ENCODE data around the gene IRF8. TPM values are rescaled to one million over a fixed set of nuclear protein-coding genes. Genes with fewer than 3 reads are reported as not detected.

Gene IRF8
- polyA plus RNA-seq, 1 of the 3 experiments (the other 2 are of a cell fraction), result not detected

GRCh38 chr16:85917012-85917411, 18.1 kb downstream of the IRF8 start:
- H3F3A ChIP-seq (replicated peaks; ENCODE audit: insufficient read depth), result no peaks in the 10 kb centered on the region
- H3K36me3 ChIP-seq (replicated peaks in 1 of 2; ENCODE audit: control insufficient read depth in 1 of 2, insufficient read depth in 2 of 2, low read length in 1 of 2), result no peaks in the 10 kb centered on the region
- no peak overlapping the region for H2AFZ ChIP-seq (ENCODE audit: low read depth)
- no peak overlapping the region for H3K27ac ChIP-seq (ENCODE audit: low read depth in 2 of 2, low read length in 1 of 2)
- H4K20me1 ChIP-seq (ENCODE audit: insufficient read depth), result no peaks in the 10 kb centered on the region
- no peak overlapping the region for H3K9ac ChIP-seq
- POLR2A ChIA-PET, result no interaction called here
- H3K27me3 ChIP-seq (ENCODE audit: insufficient read depth), result peaks cover 97% of the 10 kb centered on the region
- H3K9me3 ChIP-seq, result no peaks in the 10 kb centered on the region
- H3K4me1 ChIP-seq (ENCODE audit: control insufficient read depth in 1 of 2, insufficient read depth in 2 of 2, low read depth in 1 of 2, low read length in 1 of 2), result no peaks in the 10 kb centered on the region
- no peak overlapping the region for H3K4me2 ChIP-seq
- 26% methylated on average over 4 of the region's 6 CpGs for WGBS (ENCODE audit: low lambda C conversion rate)
- H3K4me3 ChIP-seq (ENCODE audit: low read depth in 2 of 2, low read length in 1 of 2), result no peak overlapping the region
- DNase-seq, result no peak
- TF ChIP-seq SMC3 (IDR thresholded peaks at IDR 0.05; ENCODE audit: low read depth, low read length), result no peak
- peak; percentile 25; the same call in 1 of the 2 replicates for TF ChIP-seq CTCF (IDR thresholded peaks at IDR 0.05)
- CTCF ChIA-PET, result interaction anchor here (0.7 to 3.4 kb wide), 2 partner anchors 15 to 96 kb away, joined by 3 to 11 read pairs; no protein-coding TSS in a partner anchor
- H3K79me2 ChIP-seq (ENCODE audit: insufficient read depth), result no peaks in the 10 kb centered on the region
- H3K9me2 ChIP-seq, result no peaks in the 10 kb centered on the region

GRCh38 chr16:85917959-85918358, 19.0 kb downstream of the IRF8 start:
- Histone ChIP-seq H3K27ac (ENCODE audit: low read depth in 2 of 2, low read length in 1 of 2) (no peak overlapping the region), H3K4me1 (ENCODE audit: control insufficient read depth in 1 of 2, insufficient read depth in 2 of 2, low read depth in 1 of 2, low read length in 1 of 2) (no peaks in the 10 kb centered on the region), H3K79me2 (ENCODE audit: insufficient read depth) (no peaks in the 10 kb centered on the region), H3K4me2 (no peak overlapping the region), H3K9me3 (no peaks in the 10 kb centered on the region), H3F3A (replicated peaks; ENCODE audit: insufficient read depth) (no peaks in the 10 kb centered on the region), H3K4me3 (ENCODE audit: low read depth in 2 of 2, low read length in 1 of 2) (no peak overlapping the region), H3K36me3 (replicated peaks in 1 of 2; ENCODE audit: control insufficient read depth in 1 of 2, insufficient read depth in 2 of 2, low read length in 1 of 2) (no peaks in the 10 kb centered on the region), H4K20me1 (ENCODE audit: insufficient read depth) (no peaks in the 10 kb centered on the region), H3K9me2 (no peaks in the 10 kb centered on the region), H2AFZ (ENCODE audit: low read depth) (no peak overlapping the region), H3K27me3 (ENCODE audit: insufficient read depth) (peaks cover 97% of the 10 kb centered on the region), H3K9ac (no peak overlapping the region)
- no peak for TF ChIP-seq USF1 (IDR thresholded peaks at IDR 0.05; ENCODE audit: borderline replicate concordance, low read depth)
- no peak for TF ChIP-seq TAF1 (IDR thresholded peaks at IDR 0.05; ENCODE audit: borderline replicate concordance, low read depth, low read length)
- TF ChIP-seq TEAD4 (IDR thresholded peaks at IDR 0.05; ENCODE audit: borderline replicate concordance, insufficient read depth), result no peak
- no peak for TF ChIP-seq JUND (IDR thresholded peaks at IDR 0.05)
- TF ChIP-seq POLR2AphosphoS5 (IDR thresholded peaks at IDR 0.05; ENCODE audit: low read depth, low read length), result no peak
- TF ChIP-seq MAX (IDR thresholded peaks at IDR 0.05; ENCODE audit: low read depth), result no peak
- TF ChIP-seq USF2 (IDR thresholded peaks at IDR 0.05; ENCODE audit: borderline replicate concordance, low read depth, low read length), result no peak
- POLR2A ChIA-PET, result no interaction called here
- no peak for DNase-seq
- WGBS (ENCODE audit: low lambda C conversion rate), result 35% methylated on average over 6 of the region's 6 CpGs
- CTCF ChIA-PET, result interaction anchor here (3.4 kb wide), 1 partner anchor 97 kb away, joined by 11 read pairs; no protein-coding TSS in a partner anchor

Measured in SK-N-SH (cell line).